OCI-LY7 (cell line): ENCODE measurements around the gene LRRC8C. TPM values are rescaled to one million over a fixed set of nuclear protein-coding genes. Genes with fewer than 3 reads are reported as not detected.

Experiments used
- BruUV-seq: library from RNA; stranded (reverse); fragments of 400-500 nt; replicated peaks from 2 replicates; lab custom pipeline; 2021; lab: Mats Ljungman, UMichigan
- CTCF ChIA-PET: fragments of 300-600 bp; sonication (Branson Sonifier 250); formaldehyde crosslinking; loops from one replicate; lab custom pipeline; 2022; ENCODE audit warnings: antibody characterized with exemption; ENCODE audit not compliant: unreplicated experiment; lab: Charles Lee
- POLR2A ChIA-PET: fragments of 300-600 bp; sonication (Branson Sonifier 250); formaldehyde crosslinking; loops from one replicate; lab custom pipeline; 2022; ENCODE audit warnings: antibody characterized with exemption; lab: Charles Lee
- DNase-seq: peaks from one replicate; pipeline ENCODE4 v3.0.0-alpha.2; 2015; ENCODE audit warnings: low spot score
- H2AFZ ChIP-seq: fragments of 200-600 bp; sonication (generic), shearing (Covaris generic); 2 replicates; pipeline ENCODE4 v1.6.1; 2014; ENCODE audit warnings: mild to moderate bottlenecking, antibody characterized with exemption, low read length, moderate library complexity
- H3K27ac ChIP-seq: fragments of 200-600 bp; sonication (generic); 2 replicates; pipeline ENCODE4 v1.5.1; 2014; ENCODE audit warnings: mixed run types, low read depth, mild to moderate bottlenecking, moderate library complexity, low read length, inconsistent platforms; ENCODE audit not compliant: poor library complexity, severe bottlenecking
- H3K36me3 ChIP-seq: fragments of 200-600 bp; sonication (generic); 2 replicates; pipeline ENCODE4 v1.6.1; 2014; ENCODE audit warnings: mild to moderate bottlenecking, antibody characterized with exemption, low read length, moderate library complexity, mixed read lengths; ENCODE audit not compliant: insufficient read depth
- H3K4me1 ChIP-seq: fragments of 200-600 bp; sonication (generic); 2 replicates; pipeline ENCODE4 v1.5.1; 2014; ENCODE audit warnings: mild to moderate bottlenecking, low read length; ENCODE audit not compliant: insufficient read depth, poor library complexity, severe bottlenecking
- H3K4me2 ChIP-seq: fragments of 200-600 bp; sonication (generic); 2 replicates; pipeline ENCODE4 v1.6.1; 2014; ENCODE audit warnings: mild to moderate bottlenecking, low read length
- H3K4me3 ChIP-seq: fragments of 200-600 bp; sonication (generic); 2 replicates; pipeline ENCODE4 v1.5.1; 2014; ENCODE audit warnings: mild to moderate bottlenecking, low read depth, low read length; ENCODE audit not compliant: poor library complexity, severe bottlenecking
- H3K79me2 ChIP-seq: fragments of 200-600 bp; sonication (generic); 2 replicates; pipeline ENCODE4 v1.6.1; 2016; ENCODE audit warnings: low read depth, mild to moderate bottlenecking, low read length, moderate library complexity, mixed read lengths; ENCODE audit not compliant: insufficient read depth
- H3K9me2 ChIP-seq: fragments of 200-600 bp; sonication (generic); 2 replicates; pipeline ENCODE4 v1.6.1; 2016; ENCODE audit warnings: mild to moderate bottlenecking, low read length, mixed read lengths; ENCODE audit not compliant: insufficient read depth
- H3K9me3 ChIP-seq: fragments of 200-600 bp; sonication (generic); 2 replicates; pipeline ENCODE4 v1.6.1; 2014; ENCODE audit warnings: mild to moderate bottlenecking, mixed run types, low read length, mixed read lengths
- H4K20me1 ChIP-seq: fragments of 200-600 bp; sonication (generic); 2 replicates; pipeline ENCODE4 v1.6.1; 2014; ENCODE audit warnings: mild to moderate bottlenecking, antibody characterized with exemption, low read length, moderate library complexity, mixed read lengths; ENCODE audit not compliant: insufficient read depth
- EZH2phosphoT487 ChIP-seq: fragments of 200-600 bp; sonication (generic); IDR thresholded peaks from 2 replicates; pipeline ENCODE4 v1.6.1; 2018; ENCODE audit warnings: low read depth, borderline replicate concordance, mild to moderate bottlenecking, mixed run types, antibody characterized with exemption, low read length, moderate library complexity, mixed read lengths
- intact Hi-C: fragments of 100-400 bp; cut with micrococcal nuclease; formaldehyde crosslinking; loops from one replicate; pipeline ENCODE4 v1.10.0; 2022; ENCODE audit not compliant: unreplicated experiment
- total RNA-seq, 2 experiments: library from RNA; depleted of rRNA in 1 of 2; stranded (reverse); fragments of >200 nt in 1 of 2; shearing (Covaris generic) in 1 of 2; gene quantifications; 2 replicates each; pipeline ENCODE4 v1.2.3, GENCODE V29; 2014 to 2022
- TF ChIP-seq, protein P1 (sequence below): fragments of 200-600 bp; sonication (generic); conservative IDR thresholded peaks from 2 replicates; pipeline ENCODE4 v1.5.1; 2014; ENCODE audit warnings: mild to moderate bottlenecking, antibody characterized with exemption, low read length, moderate library complexity, mixed read lengths

The LRRC8C gene
- total RNA-seq, 2 experiments from 2014 or later = 6.0 to 9.0 TPM

DNA sequence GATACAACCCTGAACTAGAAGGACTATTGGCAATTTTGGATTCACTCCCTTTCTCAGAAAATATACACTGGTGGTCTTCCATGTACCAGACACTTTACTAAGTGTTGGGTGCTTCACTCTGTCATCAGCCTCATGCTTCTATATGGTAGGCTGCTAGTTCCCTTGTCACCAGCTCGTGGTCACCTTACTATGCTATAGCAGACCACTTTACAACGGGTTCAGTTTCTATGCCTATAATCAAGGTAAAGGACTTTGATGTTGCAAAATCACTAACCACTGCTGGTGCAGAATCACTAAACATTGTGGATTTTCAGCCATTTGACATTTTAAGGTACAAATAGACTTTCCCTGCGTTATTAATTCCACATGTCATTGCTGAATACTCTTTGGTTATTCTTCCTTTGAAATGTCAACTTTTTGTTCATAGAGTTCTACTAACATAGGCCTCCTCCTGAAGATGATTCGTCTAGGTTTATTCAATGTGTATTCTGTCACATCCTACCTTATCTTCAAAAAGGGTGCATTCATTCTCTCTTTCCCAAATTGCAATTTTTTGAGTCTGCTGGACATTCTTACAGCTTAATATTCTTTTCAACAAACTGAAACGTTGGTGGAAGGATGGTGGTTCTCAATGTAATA, 78.3 kb downstream of the LRRC8C start:
- Histone ChIP-seq H3K27ac (no peak overlapping the region), H4K20me1 (no peaks in the 10 kb centered on the region), H3K4me2 (no peak overlapping the region), H3K4me3 (no peak overlapping the region), H2AFZ (no peak overlapping the region), H3K9me3 (no peaks in the 10 kb centered on the region), H3K36me3 (peaks cover 19% of the 10 kb centered on the region), H3K79me2 (no peaks in the 10 kb centered on the region), H3K9me2 (no peaks in the 10 kb centered on the region), H3K4me1 (peaks cover 20% of the 10 kb centered on the region)
- DNase-seq = no peak
- ChIA-PET CTCF (no interaction called here), POLR2A (interaction anchor here (1.3 kb wide), 1 partner anchor 8 kb away, joined by 4 read pairs; no protein-coding TSS in a partner anchor)
- TF ChIP-seq, protein P1, sequence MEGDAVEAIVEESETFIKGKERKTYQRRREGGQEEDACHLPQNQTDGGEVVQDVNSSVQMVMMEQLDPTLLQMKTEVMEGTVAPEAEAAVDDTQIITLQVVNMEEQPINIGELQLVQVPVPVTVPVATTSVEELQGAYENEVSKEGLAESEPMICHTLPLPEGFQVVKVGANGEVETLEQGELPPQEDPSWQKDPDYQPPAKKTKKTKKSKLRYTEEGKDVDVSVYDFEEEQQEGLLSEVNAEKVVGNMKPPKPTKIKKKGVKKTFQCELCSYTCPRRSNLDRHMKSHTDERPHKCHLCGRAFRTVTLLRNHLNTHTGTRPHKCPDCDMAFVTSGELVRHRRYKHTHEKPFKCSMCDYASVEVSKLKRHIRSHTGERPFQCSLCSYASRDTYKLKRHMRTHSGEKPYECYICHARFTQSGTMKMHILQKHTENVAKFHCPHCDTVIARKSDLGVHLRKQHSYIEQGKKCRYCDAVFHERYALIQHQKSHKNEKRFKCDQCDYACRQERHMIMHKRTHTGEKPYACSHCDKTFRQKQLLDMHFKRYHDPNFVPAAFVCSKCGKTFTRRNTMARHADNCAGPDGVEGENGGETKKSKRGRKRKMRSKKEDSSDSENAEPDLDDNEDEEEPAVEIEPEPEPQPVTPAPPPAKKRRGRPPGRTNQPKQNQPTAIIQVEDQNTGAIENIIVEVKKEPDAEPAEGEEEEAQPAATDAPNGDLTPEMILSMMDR = no peak
- no peak for TF ChIP-seq EZH2phosphoT487
- intact Hi-C loops = no loop called here
- no TSS peak for BruUV-seq

- peaks cover 19% of the 10 kb centered on the region for H3K36me3 ChIP-seq
- no peaks in the 10 kb centered on the region for H4K20me1 ChIP-seq
- H3K79me2 ChIP-seq = no peaks in the 10 kb centered on the region
- intact Hi-C loops = no loop called here
- no TSS peak for BruUV-seq
- H3K27ac ChIP-seq = no peak overlapping the region
- no peak overlapping the region for H3K4me3 ChIP-seq
- ChIA-PET CTCF (no interaction called here), POLR2A (interaction anchor here (0.7 to 1.0 kb wide), 4 partner anchors 9 to 43 kb away, joined by 3 to 4 read pairs (median 4); no protein-coding TSS in a partner anchor)
- H2AFZ ChIP-seq = no peak overlapping the region
- TF ChIP-seq, protein P1 = no peak
- TF ChIP-seq EZH2phosphoT487 = no peak
- H3K9me2 ChIP-seq = no peaks in the 10 kb centered on the region
- DNase-seq = no peak
- H3K9me3 ChIP-seq = no peaks in the 10 kb centered on the region
- peaks cover 9% of the 10 kb centered on the region for H3K4me1 ChIP-seq
- no peak overlapping the region for H3K4me2 ChIP-seq
Observed at GRCh38 chr1:89712420-89712819, 79.5 kb downstream of the LRRC8C start.

- no peak overlapping the region for H3K4me2 ChIP-seq
- peaks cover 25% of the 10 kb centered on the region for H3K4me1 ChIP-seq
- no peaks in the 10 kb centered on the region for H3K9me3 ChIP-seq
- H2AFZ ChIP-seq = no peak overlapping the region
- no peak overlapping the region for H3K27ac ChIP-seq
- POLR2A ChIA-PET = interaction anchor here (0.5 kb wide), 1 partner anchor 21 kb away, joined by 7 read pairs; no protein-coding TSS in a partner anchor
- no peak overlapping the region for H3K4me3 ChIP-seq
- no peak for DNase-seq
- H3K79me2 ChIP-seq = no peaks in the 10 kb centered on the region
- H4K20me1 ChIP-seq = no peaks in the 10 kb centered on the region
- H3K9me2 ChIP-seq = no peaks in the 10 kb centered on the region
- no peak for TF ChIP-seq EZH2phosphoT487
- TF ChIP-seq, protein P1 = no peak
- intact Hi-C loops = no loop called here
- BruUV-seq = no TSS peak
- peaks cover 19% of the 10 kb centered on the region for H3K36me3 ChIP-seq
- CTCF ChIA-PET = no interaction called here
Observed at GRCh38 chr1:89715677-89716076, 82.8 kb downstream of the LRRC8C start.
